K562 (cell line): ENCODE data around the gene ZFP82.

Source experiments
- EP300 ChIP-seq: IDR thresholded peaks from 2 replicates; pipeline ENCODE4 v1.6.1; 2012; ENCODE audit warnings: low read length, improper control_type of control experiment
- GABPA ChIP-seq: fragments of 200-800 bp; sonication (Bioruptor generic); conservative IDR thresholded peaks from 2 replicates; pipeline ENCODE4 v1.6.1; 2016; ENCODE audit warnings: low read depth, missing genetic modification characterization, missing compliant biosample characterization
- NFE2L1 ChIP-seq: fragments of 450-650 bp; IDR thresholded peaks from 2 replicates; pipeline ENCODE4 v1.6.1; 2016; ENCODE audit warnings: missing genetic modification characterization, low read depth, mild to moderate bottlenecking, missing compliant biosample characterization, moderate library complexity, borderline replicate concordance
- NFYB ChIP-seq: IDR thresholded peaks from 2 replicates; pipeline ENCODE4 v1.6.1; 2011; ENCODE audit warnings: mild to moderate bottlenecking, moderate library complexity; ENCODE audit not compliant: insufficient read length; ENCODE audit errors: extremely low read depth
- PBX2 ChIP-seq, 2 experiments: IDR thresholded peaks in 1 of 2; conservative IDR thresholded peaks in 1 of 2; 2 replicates each; pipeline ENCODE4 v1.6.1; 2016; ENCODE audit warnings: low read depth in 2 of 2, mild to moderate bottlenecking in 1 of 2, missing compliant biosample characterization in 1 of 2, missing genetic modification characterization in 1 of 2, moderate library complexity in 1 of 2
- POLR2AphosphoS5 ChIP-seq: IDR thresholded peaks from 2 replicates; pipeline ENCODE4 v1.6.1; 2011; ENCODE audit warnings: mild to moderate bottlenecking, low read depth, low read length, moderate library complexity; ENCODE audit not compliant: control insufficient read depth, insufficient read depth
- SAFB2 ChIP-seq: fragments of 200-400 bp; formaldehyde crosslinking; IDR thresholded peaks from 2 replicates; pipeline ENCODE4 v1.6.1; 2018; ENCODE audit warnings: borderline replicate concordance, low read length, low read depth, moderate library complexity; ENCODE audit not compliant: severe bottlenecking
- SREBF1 ChIP-seq: fragments of 150-350 bp; IDR thresholded peaks from 2 replicates; pipeline ENCODE4 v1.6.1; 2014; ENCODE audit warnings: antibody characterized with exemption, low read depth, low read length, borderline replicate concordance
- ZKSCAN1 ChIP-seq: fragments of 150-350 bp; IDR thresholded peaks from 2 replicates; pipeline ENCODE4 v1.6.1; 2016; ENCODE audit warnings: low read depth, low read length
- ZNF143 ChIP-seq: sonication (generic); formaldehyde crosslinking; IDR thresholded peaks from 2 replicates; pipeline ENCODE4 v1.9.0; 2022; ENCODE audit warnings: mild to moderate bottlenecking, missing genetic modification reagents

GRCh38 chr19:36379510-36379819 is 39.0 kb downstream of the ZFP82 start:
- no peak for TF ChIP-seq NFE2L1 (tag)
- TF ChIP-seq POLR2AphosphoS5: no peak
- TF ChIP-seq ZKSCAN1: no peak
- TF ChIP-seq NFYB: no peak
- no peak for TF ChIP-seq PBX2 (CRISPR knock-in tag; IDR thresholded peaks at IDR 0.05; ENCODE audit: low read depth)
- TF ChIP-seq PBX2 (tag; conservative IDR thresholded peaks at IDR 0.05; ENCODE audit: low read depth): no peak
- no peak for TF ChIP-seq SAFB2
- TF ChIP-seq GABPA (tag): no peak
- no peak for TF ChIP-seq ZNF143 (CRISPR knock-in tag)
- no peak for TF ChIP-seq EP300
- TF ChIP-seq SREBF1: no peak
